ENCODE measurements around the gene ARHGAP18.

Gene ARHGAP18

GRCh38 chr6:129642322-129642721 is 67.7 kb downstream of the ARHGAP18 start:
- no peaks in the 10 kb centered on the region for H3K9me3 ChIP-seq
- H3K4me1 ChIP-seq (ENCODE audit: control insufficient read depth in 1 of 2, insufficient read depth in 1 of 2, low read depth in 1 of 2, low read length in 1 of 2): no peaks in the 10 kb centered on the region
- H3K36me3 ChIP-seq: peaks cover 10% of the 10 kb centered on the region
- H3K27ac ChIP-seq: no peak overlapping the region
- no peaks in the 10 kb centered on the region for H3K27me3 ChIP-seq
- no peak overlapping the region for H3K4me3 ChIP-seq (ENCODE audit: low read depth in 1 of 2, low read length in 1 of 2)
- no peak for TF ChIP-seq CTCF (IDR thresholded peaks at IDR 0.05)

- Histone ChIP-seq H3K9me3 (no peaks in the 10 kb centered on the region), H3K27me3 (no peaks in the 10 kb centered on the region), H3K4me3 (ENCODE audit: low read depth in 1 of 2, low read length in 1 of 2) (no peak overlapping the region), H3K27ac (no peak overlapping the region), H3K4me1 (ENCODE audit: control insufficient read depth in 1 of 2, insufficient read depth in 1 of 2, low read depth in 1 of 2, low read length in 1 of 2) (no peaks in the 10 kb centered on the region), H3K36me3 (peaks cover 20% of the 10 kb centered on the region)
- TF ChIP-seq CTCF (IDR thresholded peaks at IDR 0.05): no peak
These were observed 68.6 kb downstream of the ARHGAP18 start for GRCh38 chr6:129641344-129641743.

- TF ChIP-seq CTCF (IDR thresholded peaks at IDR 0.05): no peak
- Histone ChIP-seq H3K4me1 (ENCODE audit: control insufficient read depth in 1 of 2, insufficient read depth in 1 of 2, low read depth in 1 of 2, low read length in 1 of 2) (no peaks in the 10 kb centered on the region), H3K4me3 (ENCODE audit: low read depth in 1 of 2, low read length in 1 of 2) (no peak overlapping the region), H3K36me3 (peaks cover 30% of the 10 kb centered on the region), H3K9me3 (no peaks in the 10 kb centered on the region), H3K27me3 (no peaks in the 10 kb centered on the region), H3K27ac (no peak overlapping the region)
These were observed 71.3 kb downstream of the ARHGAP18 start for GRCh38 chr6:129638686-129639085.

GRCh38 chr6:129638055-129638684 is 71.8 kb downstream of the ARHGAP18 start:
- Histone ChIP-seq H3K4me1 (ENCODE audit: control insufficient read depth in 1 of 2, insufficient read depth in 1 of 2, low read depth in 1 of 2, low read length in 1 of 2) (no peaks in the 10 kb centered on the region), H3K36me3 (peaks cover 30% of the 10 kb centered on the region)
- TF ChIP-seq CTCF (IDR thresholded peaks at IDR 0.05): no peak

GRCh38 chr6:129637340-129638054 is 72.5 kb downstream of the ARHGAP18 start:
- no peak for TF ChIP-seq CTCF (IDR thresholded peaks at IDR 0.05)
- Histone ChIP-seq H3K27me3 (no peaks in the 10 kb centered on the region), H3K9me3 (no peaks in the 10 kb centered on the region), H3K4me1 (ENCODE audit: control insufficient read depth in 1 of 2, insufficient read depth in 1 of 2, low read depth in 1 of 2, low read length in 1 of 2) (no peaks in the 10 kb centered on the region), H3K27ac (no peak overlapping the region), H3K36me3 (peaks cover 32% of the 10 kb centered on the region), H3K4me3 (ENCODE audit: low read depth in 1 of 2, low read length in 1 of 2) (no peak overlapping the region)

More at GRCh38 chr6:129638055-129638684, 71.8 kb downstream of the ARHGAP18 start:
- H3K9me3 ChIP-seq: no peaks in the 10 kb centered on the region
- H3K27me3 ChIP-seq: no peaks in the 10 kb centered on the region
- H3K27ac ChIP-seq: no peak overlapping the region
- H3K4me3 ChIP-seq (ENCODE audit: low read depth in 1 of 2, low read length in 1 of 2): no peak overlapping the region
